AG09319 (cell line): Measurements from ENCODE around the gene S1PR3.

ENCODE experiments used
- DNase-seq: peaks from one replicate; pipeline ENCODE4 v3.0.0-alpha.2; 2010; ENCODE audit warnings: low read depth; ENCODE audit errors: extremely low read depth
- TF ChIP-seq, protein P1 (sequence below): IDR thresholded peaks from 2 replicates; pipeline ENCODE4 v1.5.1; 2011; ENCODE audit warnings: low read depth, mild to moderate bottlenecking, inconsistent platforms, low read length, moderate library complexity

S1PR3 gene

DNA sequence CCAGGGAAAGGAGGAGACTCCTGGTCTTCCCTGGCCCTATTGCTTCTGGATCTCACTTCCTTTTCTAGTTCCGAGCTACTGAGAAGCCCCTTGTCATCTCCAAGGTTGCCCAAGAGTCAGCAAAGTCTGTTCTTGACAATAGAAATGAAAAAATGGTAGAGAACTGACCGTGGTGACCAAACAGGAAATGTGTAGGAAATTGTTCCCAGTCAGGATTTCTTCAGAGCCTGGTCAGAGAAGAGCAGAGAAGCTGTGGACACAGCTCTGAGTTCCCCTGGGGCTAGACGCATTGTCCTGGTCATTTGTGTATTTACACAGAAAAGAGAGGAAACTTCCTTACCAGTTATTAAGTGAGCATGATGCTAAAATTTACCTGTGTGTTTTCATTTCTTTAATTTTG, 35.6 kb downstream of the S1PR3 start:
- no peak for DNase-seq
- TF ChIP-seq, protein P1, sequence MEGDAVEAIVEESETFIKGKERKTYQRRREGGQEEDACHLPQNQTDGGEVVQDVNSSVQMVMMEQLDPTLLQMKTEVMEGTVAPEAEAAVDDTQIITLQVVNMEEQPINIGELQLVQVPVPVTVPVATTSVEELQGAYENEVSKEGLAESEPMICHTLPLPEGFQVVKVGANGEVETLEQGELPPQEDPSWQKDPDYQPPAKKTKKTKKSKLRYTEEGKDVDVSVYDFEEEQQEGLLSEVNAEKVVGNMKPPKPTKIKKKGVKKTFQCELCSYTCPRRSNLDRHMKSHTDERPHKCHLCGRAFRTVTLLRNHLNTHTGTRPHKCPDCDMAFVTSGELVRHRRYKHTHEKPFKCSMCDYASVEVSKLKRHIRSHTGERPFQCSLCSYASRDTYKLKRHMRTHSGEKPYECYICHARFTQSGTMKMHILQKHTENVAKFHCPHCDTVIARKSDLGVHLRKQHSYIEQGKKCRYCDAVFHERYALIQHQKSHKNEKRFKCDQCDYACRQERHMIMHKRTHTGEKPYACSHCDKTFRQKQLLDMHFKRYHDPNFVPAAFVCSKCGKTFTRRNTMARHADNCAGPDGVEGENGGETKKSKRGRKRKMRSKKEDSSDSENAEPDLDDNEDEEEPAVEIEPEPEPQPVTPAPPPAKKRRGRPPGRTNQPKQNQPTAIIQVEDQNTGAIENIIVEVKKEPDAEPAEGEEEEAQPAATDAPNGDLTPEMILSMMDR: no peak

DNA sequence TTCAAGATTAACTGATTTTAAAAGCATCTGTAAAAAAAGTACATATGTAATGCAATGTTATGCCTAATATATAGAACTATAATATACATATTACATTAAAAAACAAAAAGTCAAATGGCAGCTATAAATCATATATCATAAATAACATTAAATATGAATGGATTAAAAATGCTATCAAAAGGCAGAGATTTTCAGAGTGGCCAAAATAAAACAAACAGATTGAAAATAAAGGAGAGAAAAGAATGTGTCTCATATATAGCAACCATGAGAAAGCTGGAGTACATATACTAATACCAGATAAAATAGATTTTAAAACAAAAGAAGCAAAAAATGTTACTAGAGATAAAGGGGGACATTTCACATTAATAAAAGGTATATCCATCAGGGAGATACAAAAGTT, 38.5 kb downstream of the S1PR3 start:
- TF ChIP-seq, protein P1: no peak
- no peak for DNase-seq

DNA sequence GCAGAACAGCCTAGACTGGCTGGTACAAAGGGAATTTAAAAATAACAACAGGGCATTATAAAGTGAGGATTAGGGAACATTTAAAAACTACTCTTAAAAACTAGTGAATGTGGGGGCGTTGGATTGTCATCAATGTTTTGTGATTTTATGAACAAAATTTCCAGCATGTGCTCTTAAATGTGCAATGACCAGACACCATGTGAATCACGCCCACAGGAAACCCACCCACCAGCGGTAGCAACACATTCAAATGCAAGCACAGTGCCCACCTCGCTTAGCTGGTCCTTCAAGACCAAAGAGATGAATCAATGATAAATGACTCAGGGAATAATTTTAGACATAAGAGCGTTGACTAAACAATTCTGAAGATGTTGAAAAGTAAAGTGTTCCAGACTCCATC, 40.9 kb downstream of the S1PR3 start:
- DNase-seq: no peak
- TF ChIP-seq, protein P1: no peak

DNA sequence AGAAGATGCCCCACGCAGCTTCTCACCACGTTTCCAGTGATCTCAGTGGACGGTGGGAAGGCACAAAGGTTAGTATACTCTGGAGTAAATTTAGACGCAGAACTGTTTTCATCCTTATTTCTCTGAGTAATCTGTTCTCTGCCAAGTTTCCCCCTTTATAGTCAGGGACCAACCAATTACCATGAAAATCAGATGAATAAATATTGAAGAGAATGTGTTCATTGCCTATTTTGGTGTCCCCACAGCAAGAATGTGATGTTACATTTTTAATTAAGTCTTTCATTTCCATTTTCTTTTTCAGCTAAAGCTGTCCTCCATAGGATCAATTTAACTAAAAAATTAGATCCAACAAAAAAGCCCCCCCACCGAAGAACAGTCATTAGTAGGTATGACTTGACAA, 41.4 kb downstream of the S1PR3 start:
- TF ChIP-seq, protein P1: no peak
- DNase-seq: no peak

DNA sequence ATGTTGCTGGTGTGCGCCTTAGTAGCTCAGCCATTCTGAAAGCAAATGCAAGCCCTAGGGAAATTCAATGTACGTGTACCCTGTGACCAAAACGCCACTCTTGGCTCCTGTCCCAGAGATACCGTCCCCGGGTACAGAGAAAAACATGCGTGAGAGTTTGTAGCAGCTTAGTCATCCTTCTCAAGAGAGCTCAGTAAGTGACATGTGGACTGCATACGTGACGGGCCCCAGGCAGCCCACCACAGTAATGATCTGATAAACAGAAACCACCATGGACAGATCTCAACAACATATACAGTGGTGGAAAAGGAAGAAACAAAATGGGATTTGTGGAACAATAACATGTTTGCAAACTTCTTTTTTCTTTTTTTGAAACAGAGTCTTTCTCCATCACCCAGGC, 45.1 kb downstream of the S1PR3 start:
- TF ChIP-seq, protein P1: no peak
- no peak for DNase-seq

DNA sequence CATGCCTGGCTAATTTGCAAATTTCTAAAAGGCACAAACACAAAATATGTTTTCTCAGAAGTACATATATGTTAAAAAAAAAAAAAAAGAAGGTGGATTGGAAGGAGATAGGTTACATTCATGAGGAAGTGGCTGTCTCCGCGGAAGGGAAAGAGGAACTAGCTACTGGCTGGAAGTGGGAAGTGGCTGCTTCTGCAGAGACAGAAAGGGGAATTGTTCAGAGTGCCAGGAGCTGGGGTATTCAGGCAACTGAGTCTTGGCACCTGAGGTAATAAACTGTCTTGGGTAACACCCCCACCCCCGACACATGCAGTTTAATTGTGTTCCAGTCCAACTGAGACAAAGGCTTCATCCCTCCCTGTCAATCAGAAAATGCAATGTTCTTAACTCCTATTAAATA, 45.6 kb downstream of the S1PR3 start:
- TF ChIP-seq, protein P1: no peak
- DNase-seq: no peak

DNA sequence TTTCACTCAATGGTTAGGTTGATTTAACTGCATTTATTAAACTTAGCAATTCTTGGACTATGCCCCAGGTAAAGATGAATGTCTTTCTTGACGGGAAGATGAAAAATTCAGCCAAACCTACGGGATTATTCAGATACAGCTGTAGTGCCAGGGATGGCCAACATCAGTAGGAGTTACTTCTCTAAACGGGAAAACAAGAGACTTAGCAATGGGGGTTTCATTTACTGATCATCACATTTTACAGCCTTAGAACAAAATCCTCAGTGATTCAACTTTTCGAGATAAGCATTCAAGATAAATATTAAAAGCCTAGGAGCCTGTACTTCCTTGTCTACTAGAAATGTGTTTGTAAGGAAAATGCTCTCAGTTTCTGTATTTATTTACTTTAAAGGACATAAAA, 46.1 kb downstream of the S1PR3 start:
- no peak for DNase-seq
- TF ChIP-seq, protein P1: no peak

DNA sequence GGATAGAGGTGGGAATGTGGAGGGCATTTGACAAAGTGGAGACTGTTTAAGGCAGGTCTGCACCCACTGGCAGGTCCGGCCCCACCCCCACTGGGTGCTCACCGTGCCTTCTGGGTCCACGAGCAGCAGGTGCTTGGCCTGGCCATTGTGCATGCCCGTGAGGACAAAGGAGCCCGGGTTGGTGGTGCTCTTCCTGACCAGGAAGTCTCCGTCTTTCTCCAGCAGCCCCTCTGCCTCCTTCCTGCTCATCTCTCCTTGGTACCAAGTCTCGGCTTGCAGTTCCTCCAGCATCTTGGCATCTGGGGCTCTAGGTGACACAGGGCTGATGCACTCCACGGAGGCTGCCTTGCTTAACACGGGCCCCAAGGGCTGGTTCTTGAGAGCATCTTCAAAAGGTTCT, 46.6 kb downstream of the S1PR3 start:
- TF ChIP-seq, protein P1: no peak

More for the DNA sequence above, 46.6 kb downstream of the S1PR3 start:
- no peak for DNase-seq
